SK-N-SH (cell line): ENCODE measurements around the gene ZBTB16. TPM values are rescaled to one million over a fixed set of nuclear protein-coding genes. Genes with fewer than 3 reads are reported as not detected.

Experiments used
- CTCF ChIA-PET: fragments of 300-600, 350-600 bp; formaldehyde crosslinking; extraction: SDS; loops from one replicate; lab custom pipeline; 2021; lab: Yijun Ruan, JAX
- POLR2A ChIA-PET: fragments of 350-600 bp; sonication (Branson Sonifier 250); formaldehyde crosslinking; extraction: SDS; loops from one replicate; lab custom pipeline; 2020; ENCODE audit warnings: antibody characterized with exemption, inconsistent platforms; lab: Yijun Ruan, JAX
- DNase-seq: peaks from one replicate; pipeline ENCODE4 v3.0.0; 2012
- H2AFZ ChIP-seq: fragments of 200-600 bp; sonication (generic); 2 replicates; pipeline ENCODE4 v1.8.1; 2016; ENCODE audit warnings: antibody characterized with exemption, mild to moderate bottlenecking, low read depth
- H3F3A ChIP-seq: fragments of 200-600 bp; sonication (generic); replicated peaks from 2 replicates; pipeline ENCODE3; 2016; ENCODE audit warnings: antibody characterized with exemption, mild to moderate bottlenecking; ENCODE audit not compliant: insufficient read depth
- H3K27ac ChIP-seq, 2 experiments: fragments of 200-500 bp in 1 of 2; fragments of 200-600 bp in 1 of 2; sonication (Bioruptor generic) in 1 of 2; sonication (generic), shearing (Covaris generic) in 1 of 2; 2 replicates each; pipeline versions ENCODE4 v1.5.1 to v1.6.1; 2014 to 2016; ENCODE audit warnings: low read depth in 2 of 2, inconsistent platforms in 1 of 2, low read length in 1 of 2, mild to moderate bottlenecking in 1 of 2, mixed read lengths in 1 of 2
- H3K27me3 ChIP-seq: fragments of 200-600 bp; sonication (generic), shearing (Covaris generic); 2 replicates; pipeline ENCODE4 v1.6.1; 2016; ENCODE audit warnings: mixed run types; ENCODE audit not compliant: insufficient read depth
- H3K36me3 ChIP-seq, 2 experiments: fragments of 200-500 bp in 1 of 2; fragments of 200-600 bp in 1 of 2; sonication (Bioruptor generic) in 1 of 2; sonication (generic) in 1 of 2; replicated peaks in 1 of 2; 2 replicates each; pipeline versions ENCODE3 to v1.5.1; 2014 to 2016; ENCODE audit warnings: low read length in 1 of 2, mild to moderate bottlenecking in 1 of 2; ENCODE audit not compliant: insufficient read depth in 2 of 2, control insufficient read depth in 1 of 2
- H3K4me1 ChIP-seq, 2 experiments: fragments of 200-500 bp in 1 of 2; fragments of 200-600 bp in 1 of 2; sonication (Bioruptor generic) in 1 of 2; sonication (generic), shearing (Covaris generic) in 1 of 2; 2 replicates each; pipeline versions ENCODE4 v1.5.1 to v1.6.1; 2014 to 2016; ENCODE audit warnings: low read depth in 1 of 2, low read length in 1 of 2, mixed run types in 1 of 2; ENCODE audit not compliant: insufficient read depth in 2 of 2, control insufficient read depth in 1 of 2
- H3K4me2 ChIP-seq: fragments of 200-600 bp; sonication (generic), shearing (Covaris generic); 2 replicates; pipeline ENCODE4 v1.6.1; 2017; ENCODE audit warnings: mixed run types
- H3K4me3 ChIP-seq, 2 experiments: fragments of 200-500 bp in 1 of 2; fragments of 200-600 bp in 1 of 2; sonication (Bioruptor generic) in 1 of 2; sonication (generic), shearing (Covaris generic) in 1 of 2; 2 replicates each; pipeline versions ENCODE4 v1.5.1 to v1.8.1; 2014 to 2016; ENCODE audit warnings: low read depth in 2 of 2, inconsistent platforms in 1 of 2, low read length in 1 of 2, mild to moderate bottlenecking in 1 of 2, mixed read lengths in 1 of 2, moderate library complexity in 1 of 2
- H3K79me2 ChIP-seq: fragments of 200-600 bp; sonication (generic); 2 replicates; pipeline ENCODE4 v1.8.1; 2017; ENCODE audit warnings: mild to moderate bottlenecking; ENCODE audit not compliant: insufficient read depth
- H3K9ac ChIP-seq: fragments of 200-600 bp; sonication (generic); 2 replicates; pipeline ENCODE4 v1.6.1; 2017; ENCODE audit warnings: mixed run types
- H3K9me2 ChIP-seq: fragments of 200-600 bp; sonication (generic); 2 replicates; pipeline ENCODE4 v1.6.1; 2017; ENCODE audit warnings: mixed run types
- H3K9me3 ChIP-seq: fragments of 200-600 bp; sonication (generic); 2 replicates; pipeline ENCODE4 v1.6.1; 2017; ENCODE audit warnings: mixed run types, mild to moderate bottlenecking, moderate library complexity
- H4K20me1 ChIP-seq: fragments of 200-600 bp; sonication (generic); 2 replicates; pipeline ENCODE4 v1.6.1; 2017; ENCODE audit warnings: mild to moderate bottlenecking, mixed run types; ENCODE audit not compliant: insufficient read depth
- ELF1 ChIP-seq: IDR thresholded peaks from 2 replicates; pipeline ENCODE4 v1.4.0; 2012
- EZH2phosphoT487 ChIP-seq: fragments of 200-600 bp; sonication (generic); IDR thresholded peaks from 2 replicates; pipeline ENCODE4 v1.6.1; 2017; ENCODE audit warnings: low read depth, mixed run types, mild to moderate bottlenecking, antibody characterized with exemption, moderate library complexity, borderline replicate concordance
- FOSL2 ChIP-seq: IDR thresholded peaks from 2 replicates; pipeline ENCODE4 v1.4.0; 2012; ENCODE audit warnings: low read depth, mild to moderate bottlenecking, moderate library complexity, borderline replicate concordance
- FOXJ3 ChIP-seq: sonication (generic); formaldehyde crosslinking; IDR thresholded peaks from 2 replicates; pipeline ENCODE4 v1.5.1; 2020; ENCODE audit warnings: mild to moderate bottlenecking, missing genetic modification reagents
- FOXM1 ChIP-seq: IDR thresholded peaks from 2 replicates; pipeline ENCODE4 v1.4.0; 2012; ENCODE audit warnings: low read depth, mild to moderate bottlenecking
- GABPA ChIP-seq: IDR thresholded peaks from 2 replicates; pipeline ENCODE4 v1.4.0; 2012; ENCODE audit warnings: low read depth, mild to moderate bottlenecking
- GATA2 ChIP-seq: sonication (generic); formaldehyde crosslinking; IDR thresholded peaks from 2 replicates; pipeline ENCODE4 v1.5.0; 2020; ENCODE audit warnings: mild to moderate bottlenecking, missing genetic modification reagents
- IRF3 ChIP-seq: fragments of 150-350 bp; IDR thresholded peaks from 2 replicates; pipeline ENCODE4 v1.6.1; 2016; ENCODE audit warnings: mild to moderate bottlenecking, low read depth, low read length
- JUND ChIP-seq: IDR thresholded peaks from 2 replicates; pipeline ENCODE4 v1.4.0; 2012
- MEF2A ChIP-seq: IDR thresholded peaks from 2 replicates; pipeline ENCODE4 v1.4.0; 2012; ENCODE audit warnings: low read depth, borderline replicate concordance
- MXI1 ChIP-seq: IDR thresholded peaks from 2 replicates; pipeline ENCODE4 v1.6.1; 2012; ENCODE audit warnings: mild to moderate bottlenecking, low read depth, low read length, improper control_type of control experiment
- NRF1 ChIP-seq: IDR thresholded peaks from 2 replicates; pipeline ENCODE4 v1.6.1; 2012; ENCODE audit warnings: low read depth, mild to moderate bottlenecking, low read length
- PBX3 ChIP-seq: IDR thresholded peaks from 2 replicates; pipeline ENCODE4; 2012
- RCOR1 ChIP-seq: fragments of 150-350 bp; IDR thresholded peaks from 2 replicates; pipeline ENCODE4 v1.6.1; 2017; ENCODE audit warnings: antibody characterized with exemption, low read length
- SMC3 ChIP-seq: IDR thresholded peaks from 2 replicates; pipeline ENCODE4 v1.6.1; 2012; ENCODE audit warnings: low read depth, low read length, improper control_type of control experiment
- TCF12 ChIP-seq: IDR thresholded peaks from 2 replicates; pipeline ENCODE4 v1.4.0; 2012
- TEAD4 ChIP-seq: IDR thresholded peaks from 2 replicates; pipeline ENCODE4 v1.4.0; 2012; ENCODE audit warnings: mild to moderate bottlenecking, borderline replicate concordance; ENCODE audit not compliant: insufficient read depth
- USF1 ChIP-seq: IDR thresholded peaks from 2 replicates; pipeline ENCODE4 v1.4.0; 2012; ENCODE audit warnings: low read depth, borderline replicate concordance
- WGBS: methylation state at CpG from one replicate; pipeline ENCODE4 v1.1.6; 2017; ENCODE audit warnings: low lambda C conversion rate; 5-methylcytosine and 5-hydroxymethylcytosine counted together
- polyA plus RNA-seq, 3 experiments: library from polyadenylated mRNA; depleted of rRNA; stranded (reverse); fragments of >200 nt; gene quantifications; 2 replicates each; pipeline ENCODE4 v1.2.3, GENCODE V29; 2012
- TF ChIP-seq, protein P1 (sequence below): IDR thresholded peaks from 2 replicates; pipeline ENCODE4 v1.4.0; 2012; ENCODE audit warnings: low read depth

The ZBTB16 gene
- polyA plus RNA-seq, 1 of the 3 experiments (the other 2 are of a cell fraction): not detected

DNA sequence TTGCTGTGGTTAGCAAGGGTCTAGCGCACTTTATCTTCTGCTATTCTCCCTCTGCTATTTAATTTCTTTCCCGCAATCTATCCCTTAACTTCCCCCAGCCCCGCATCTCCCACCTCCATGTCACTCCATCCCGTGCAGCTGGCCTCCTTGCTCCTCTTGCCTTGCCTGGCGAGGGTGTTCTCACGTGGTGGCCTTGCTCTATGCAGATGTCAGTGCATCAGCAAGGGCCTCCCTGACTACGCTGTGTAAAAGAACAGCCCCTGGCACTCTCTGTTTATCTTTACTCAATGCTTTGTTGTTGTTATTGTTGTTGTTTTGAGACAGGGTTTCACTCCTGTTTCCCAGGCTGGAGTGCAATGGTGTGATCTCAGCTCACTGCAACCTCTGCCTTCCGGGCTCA, 122.2 kb downstream of the ZBTB16 start:
- H3K9ac ChIP-seq: no peak overlapping the region
- CTCF ChIA-PET: interaction anchor here (0.8 to 13.0 kb wide), 6 partner anchors 19 to 285 kb away, joined by 3 to 93 read pairs (median 4); no protein-coding TSS in a partner anchor
- H3K27me3 ChIP-seq: no peaks in the 10 kb centered on the region; the same call in 1 of the 2 replicates
- H3K36me3 ChIP-seq: no peaks in the 10 kb centered on the region
- no peak overlapping the region for H3K27ac ChIP-seq
- H4K20me1 ChIP-seq: no peaks in the 10 kb centered on the region
- POLR2A ChIA-PET: no interaction called here
- no peaks in the 10 kb centered on the region for H3F3A ChIP-seq
- no peaks in the 10 kb centered on the region for H3K9me2 ChIP-seq
- no peak for DNase-seq
- no peak for TF ChIP-seq NRF1
- TF ChIP-seq ELF1: no peak
- no peak for TF ChIP-seq SMC3
- H3K4me3 ChIP-seq: no peak overlapping the region
- 38% methylated on average over 8 of the region's 8 CpGs for WGBS
- H3K4me1 ChIP-seq: no peaks in the 10 kb centered on the region
- no peak overlapping the region for H3K4me2 ChIP-seq
- no peak overlapping the region for H2AFZ ChIP-seq
- no peaks in the 10 kb centered on the region for H3K79me2 ChIP-seq
- H3K9me3 ChIP-seq: no peaks in the 10 kb centered on the region

DNA sequence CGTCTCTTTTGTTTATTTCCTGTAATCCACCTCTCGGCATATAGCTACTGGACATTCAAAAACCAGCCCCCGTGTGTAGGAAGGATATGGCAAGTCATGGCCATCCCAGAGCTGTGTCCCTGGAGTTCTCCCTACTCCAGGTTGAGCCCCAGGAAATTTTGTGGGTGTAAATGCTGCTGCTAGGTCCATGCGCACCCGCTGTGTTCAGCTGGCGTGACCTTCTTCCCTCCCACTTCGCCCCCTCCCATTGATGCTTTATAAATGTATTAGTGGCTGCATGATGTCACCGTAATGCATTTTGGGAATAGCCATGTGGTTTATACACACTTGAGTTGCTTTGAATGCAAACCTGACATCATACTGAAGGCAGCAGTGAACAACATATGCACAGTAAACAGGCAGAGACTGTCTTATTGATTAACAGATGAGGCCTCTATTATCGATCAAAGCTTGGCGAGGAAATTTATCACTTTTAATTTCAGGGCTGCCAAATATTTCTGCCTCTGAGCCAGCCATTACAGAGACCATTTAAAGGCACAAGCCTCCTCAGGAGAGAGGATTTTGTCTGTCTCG, 123.0 kb downstream of the ZBTB16 start:
- Histone ChIP-seq H4K20me1 (no peaks in the 10 kb centered on the region), H3K79me2 (no peaks in the 10 kb centered on the region), H3K9me3 (no peaks in the 10 kb centered on the region), H3K27ac (no peak overlapping the region), H3K4me3 (no peak overlapping the region), H3K4me1 (no peaks in the 10 kb centered on the region), H3K27me3 (no peaks in the 10 kb centered on the region; the same call in 1 of the 2 replicates), H3K4me2 (no peak overlapping the region), H2AFZ (no peak overlapping the region), H3F3A (no peaks in the 10 kb centered on the region), H3K9me2 (no peaks in the 10 kb centered on the region), H3K36me3 (no peaks in the 10 kb centered on the region), H3K9ac (no peak overlapping the region)
- no peak for TF ChIP-seq RCOR1
- no peak for TF ChIP-seq EZH2phosphoT487
- no peak for TF ChIP-seq JUND
- TF ChIP-seq GABPA: no peak
- no peak for TF ChIP-seq TEAD4
- TF ChIP-seq MXI1: no peak
- ChIA-PET POLR2A (no interaction called here), CTCF (interaction anchor here (1.1 to 13.0 kb wide), 8 partner anchors 20 to 286 kb away, joined by 3 to 93 read pairs (median 4); no protein-coding TSS in a partner anchor)
- 65% methylated on average over 11 of the region's 11 CpGs for WGBS
- no peak for DNase-seq

GRCh38 chr11:114183044-114183511, 123.6 kb downstream of the ZBTB16 start:
- H4K20me1 ChIP-seq: no peaks in the 10 kb centered on the region
- H3F3A ChIP-seq: no peaks in the 10 kb centered on the region
- no peaks in the 10 kb centered on the region for H3K9me3 ChIP-seq
- no peaks in the 10 kb centered on the region for H3K79me2 ChIP-seq
- POLR2A ChIA-PET: interaction anchor here (1.3 kb wide), 1 partner anchor 11 kb away, joined by 4 read pairs; no protein-coding TSS in a partner anchor
- H2AFZ ChIP-seq: no peak overlapping the region
- no peaks in the 10 kb centered on the region for H3K36me3 ChIP-seq
- CTCF ChIA-PET: interaction anchor here (1.1 to 13.0 kb wide), 9 partner anchors 12 to 286 kb away, joined by 3 to 93 read pairs (median 4); no protein-coding TSS in a partner anchor
- H3K9me2 ChIP-seq: no peaks in the 10 kb centered on the region
- H3K4me1 ChIP-seq: no peaks in the 10 kb centered on the region
- DNase-seq: no peak
- WGBS: 47% methylated on average over 15 of the region's 15 CpGs
- no peak overlapping the region for H3K27ac ChIP-seq
- no peak overlapping the region for H3K9ac ChIP-seq
- H3K4me3 ChIP-seq: no peak overlapping the region
- H3K27me3 ChIP-seq: no peaks in the 10 kb centered on the region; the same call in 1 of the 2 replicates
- no peak overlapping the region for H3K4me2 ChIP-seq
- no peak for TF ChIP-seq IRF3
- no peak for TF ChIP-seq PBX3
- no peak for TF ChIP-seq GATA2
- TF ChIP-seq FOXJ3 (CRISPR knock-in tag): no peak
- TF ChIP-seq TCF12: no peak
- TF ChIP-seq GABPA: no peak
- no peak for TF ChIP-seq MXI1
- no peak for TF ChIP-seq MEF2A
- TF ChIP-seq USF1: no peak
- no peak for TF ChIP-seq JUND
- TF ChIP-seq, protein P1, sequence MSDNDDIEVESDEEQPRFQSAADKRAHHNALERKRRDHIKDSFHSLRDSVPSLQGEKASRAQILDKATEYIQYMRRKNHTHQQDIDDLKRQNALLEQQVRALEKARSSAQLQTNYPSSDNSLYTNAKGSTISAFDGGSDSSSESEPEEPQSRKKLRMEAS: no peak
- TF ChIP-seq FOXM1: no peak
- TF ChIP-seq FOSL2: no peak
